ENCODE results near the gene TEX38.
"Not testable (repeated sequence)": the region's sequence is repeated elsewhere in the genome, so short reads cannot be mapped to it uniquely, and the experiment has no call there.

Gene TEX38

DNA sequence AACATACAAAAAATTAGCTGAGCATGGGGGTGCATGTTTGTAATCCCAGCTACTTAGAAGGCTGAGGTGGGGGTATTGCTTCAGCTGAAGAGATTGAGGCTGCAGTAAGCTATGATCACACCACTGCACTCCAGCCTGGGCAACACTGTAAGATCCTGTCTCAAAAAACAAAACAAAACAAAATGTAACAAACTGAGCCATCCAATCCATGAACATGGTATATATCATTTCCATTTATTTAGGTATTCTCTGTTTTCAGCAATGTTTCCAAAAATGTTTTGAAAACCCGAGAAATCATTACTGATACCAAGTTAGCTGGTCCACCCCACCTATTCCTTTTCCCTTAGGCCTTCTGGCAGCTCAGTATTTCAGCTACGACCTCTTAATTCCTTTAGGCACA, 21.9 kb upstream of the TEX38 start:
- no peak for ATAC-seq
- TF ChIP-seq ZNF70 (CRISPR knock-in tag; IDR thresholded peaks at IDR 0.05) (no peak), ZNF565 (CRISPR knock-in tag; conservative IDR thresholded peaks at IDR 0.05; ENCODE audit: low read depth) (no peak), ARNTL (CRISPR knock-in tag; IDR thresholded peaks at IDR 0.05; ENCODE audit: borderline replicate concordance, low read depth) (no peak), ZNF8 (CRISPR knock-in tag; IDR thresholded peaks at IDR 0.05) (no peak), ZFP30 (CRISPR knock-in tag; IDR thresholded peaks at IDR 0.05) (no peak), ZC3H10 (CRISPR knock-in tag; IDR thresholded peaks at IDR 0.05) (no peak)
- TF ChIP-seq, protein P1, sequence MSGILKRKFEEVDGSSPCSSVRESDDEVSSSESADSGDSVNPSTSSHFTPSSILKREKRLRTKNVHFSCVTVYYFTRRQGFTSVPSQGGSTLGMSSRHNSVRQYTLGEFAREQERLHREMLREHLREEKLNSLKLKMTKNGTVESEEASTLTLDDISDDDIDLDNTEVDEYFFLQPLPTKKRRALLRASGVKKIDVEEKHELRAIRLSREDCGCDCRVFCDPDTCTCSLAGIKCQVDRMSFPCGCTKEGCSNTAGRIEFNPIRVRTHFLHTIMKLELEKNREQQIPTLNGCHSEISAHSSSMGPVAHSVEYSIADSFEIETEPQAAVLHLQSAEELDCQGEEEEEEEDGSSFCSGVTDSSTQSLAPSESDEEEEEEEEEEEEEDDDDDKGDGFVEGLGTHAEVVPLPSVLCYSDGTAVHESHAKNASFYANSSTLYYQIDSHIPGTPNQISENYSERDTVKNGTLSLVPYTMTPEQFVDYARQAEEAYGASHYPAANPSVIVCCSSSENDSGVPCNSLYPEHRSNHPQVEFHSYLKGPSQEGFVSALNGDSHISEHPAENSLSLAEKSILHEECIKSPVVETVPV (CRISPR knock-in tag; IDR thresholded peaks at IDR 0.05), result no peak

DNA sequence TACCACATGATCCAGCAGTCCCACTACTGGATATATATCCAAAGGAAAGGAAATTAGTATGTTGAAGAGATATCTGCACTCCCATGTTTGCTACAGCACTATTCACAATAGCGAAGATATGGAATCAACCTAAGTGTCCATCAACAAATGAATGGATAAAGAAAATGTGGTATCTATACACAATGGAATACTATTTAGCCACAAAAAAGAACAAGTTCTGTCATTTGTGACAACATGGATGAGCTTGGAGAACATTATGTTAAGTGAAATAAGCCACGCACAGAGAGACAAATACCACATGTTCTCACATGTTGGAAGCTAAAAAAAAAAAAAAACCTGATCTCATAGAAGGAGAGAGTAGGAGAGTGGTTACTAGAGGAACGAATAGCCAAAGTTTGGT, 21.2 kb upstream of the TEX38 start:
- no peak for ATAC-seq
- TF ChIP-seq OSR1 (CRISPR knock-in tag; IDR thresholded peaks at IDR 0.05), result no peak
- TF ChIP-seq ZFP3 (CRISPR knock-in tag; IDR thresholded peaks at IDR 0.05), result no peak
- TF ChIP-seq ISL1 (CRISPR knock-in tag; IDR thresholded peaks at IDR 0.05), result no peak
- TF ChIP-seq ZNF565 (CRISPR knock-in tag; conservative IDR thresholded peaks at IDR 0.05; ENCODE audit: low read depth), result no peak
- TF ChIP-seq, protein P2, sequence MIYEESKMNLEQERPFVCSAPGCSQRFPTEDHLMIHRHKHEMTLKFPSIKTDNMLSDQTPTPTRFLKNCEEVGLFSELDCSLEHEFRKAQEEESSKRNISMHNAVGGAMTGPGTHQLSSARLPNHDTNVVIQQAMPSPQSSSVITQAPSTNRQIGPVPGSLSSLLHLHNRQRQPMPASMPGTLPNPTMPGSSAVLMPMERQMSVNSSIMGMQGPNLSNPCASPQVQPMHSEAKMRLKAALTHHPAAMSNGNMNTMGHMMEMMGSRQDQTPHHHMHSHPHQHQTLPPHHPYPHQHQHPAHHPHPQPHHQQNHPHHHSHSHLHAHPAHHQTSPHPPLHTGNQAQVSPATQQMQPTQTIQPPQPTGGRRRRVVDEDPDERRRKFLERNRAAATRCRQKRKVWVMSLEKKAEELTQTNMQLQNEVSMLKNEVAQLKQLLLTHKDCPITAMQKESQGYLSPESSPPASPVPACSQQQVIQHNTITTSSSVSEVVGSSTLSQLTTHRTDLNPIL (CRISPR knock-in tag; IDR thresholded peaks at IDR 0.05; ENCODE audit: low read depth), result no peak
- TF ChIP-seq, protein P3, sequence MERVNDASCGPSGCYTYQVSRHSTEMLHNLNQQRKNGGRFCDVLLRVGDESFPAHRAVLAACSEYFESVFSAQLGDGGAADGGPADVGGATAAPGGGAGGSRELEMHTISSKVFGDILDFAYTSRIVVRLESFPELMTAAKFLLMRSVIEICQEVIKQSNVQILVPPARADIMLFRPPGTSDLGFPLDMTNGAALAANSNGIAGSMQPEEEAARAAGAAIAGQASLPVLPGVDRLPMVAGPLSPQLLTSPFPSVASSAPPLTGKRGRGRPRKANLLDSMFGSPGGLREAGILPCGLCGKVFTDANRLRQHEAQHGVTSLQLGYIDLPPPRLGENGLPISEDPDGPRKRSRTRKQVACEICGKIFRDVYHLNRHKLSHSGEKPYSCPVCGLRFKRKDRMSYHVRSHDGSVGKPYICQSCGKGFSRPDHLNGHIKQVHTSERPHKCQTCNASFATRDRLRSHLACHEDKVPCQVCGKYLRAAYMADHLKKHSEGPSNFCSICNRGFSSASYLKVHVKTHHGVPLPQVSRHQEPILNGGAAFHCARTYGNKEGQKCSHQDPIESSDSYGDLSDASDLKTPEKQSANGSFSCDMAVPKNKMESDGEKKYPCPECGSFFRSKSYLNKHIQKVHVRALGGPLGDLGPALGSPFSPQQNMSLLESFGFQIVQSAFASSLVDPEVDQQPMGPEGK (CRISPR knock-in tag; IDR thresholded peaks at IDR 0.05; ENCODE audit: borderline replicate concordance), result no peak
- TF ChIP-seq CSDC2 (CRISPR knock-in tag; IDR thresholded peaks at IDR 0.05), result no peak
- no peak for TF ChIP-seq SNAI2 (CRISPR knock-in tag; IDR thresholded peaks at IDR 0.05)
- no peak for TF ChIP-seq RARB (CRISPR knock-in tag; IDR thresholded peaks at IDR 0.05)
- TF ChIP-seq ZNF70 (CRISPR knock-in tag; IDR thresholded peaks at IDR 0.05), result no peak
- no peak for TF ChIP-seq ARNTL (CRISPR knock-in tag; IDR thresholded peaks at IDR 0.05; ENCODE audit: borderline replicate concordance, low read depth)
- TF ChIP-seq ZC3H10 (CRISPR knock-in tag; IDR thresholded peaks at IDR 0.05), result no peak
- no peak for TF ChIP-seq PPARA (CRISPR knock-in tag; IDR thresholded peaks at IDR 0.05; ENCODE audit: borderline replicate concordance)
- TF ChIP-seq BACH2 (CRISPR knock-in tag; IDR thresholded peaks at IDR 0.05; ENCODE audit: borderline replicate concordance), result no peak
- no peak for TF ChIP-seq ZFP30 (CRISPR knock-in tag; IDR thresholded peaks at IDR 0.05)
- no peak for TF ChIP-seq TOX (CRISPR knock-in tag; IDR thresholded peaks at IDR 0.05; ENCODE audit: borderline replicate concordance)
- TF ChIP-seq ZNF8 (CRISPR knock-in tag; IDR thresholded peaks at IDR 0.05), result no peak

DNA sequence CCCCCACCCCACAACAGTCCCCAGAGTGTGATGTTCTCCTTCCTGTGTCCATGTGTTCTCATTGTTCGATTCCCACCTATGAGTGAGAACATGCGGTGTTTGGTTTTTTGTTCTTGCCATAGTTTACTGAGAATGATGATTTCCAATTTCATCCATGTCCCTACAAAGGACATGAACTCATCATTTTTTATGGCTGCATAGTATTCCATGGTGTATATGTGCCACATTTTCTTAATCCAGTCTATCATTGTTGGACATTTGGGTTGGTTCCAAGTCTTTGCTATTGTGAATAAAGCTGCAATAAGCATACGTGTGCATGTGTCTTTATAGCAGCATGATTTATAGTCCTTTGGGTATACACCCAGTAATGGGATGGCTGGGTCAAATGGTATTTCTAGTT, 20.5 kb upstream of the TEX38 start:
- ATAC-seq, result not testable (repeated sequence)

DNA sequence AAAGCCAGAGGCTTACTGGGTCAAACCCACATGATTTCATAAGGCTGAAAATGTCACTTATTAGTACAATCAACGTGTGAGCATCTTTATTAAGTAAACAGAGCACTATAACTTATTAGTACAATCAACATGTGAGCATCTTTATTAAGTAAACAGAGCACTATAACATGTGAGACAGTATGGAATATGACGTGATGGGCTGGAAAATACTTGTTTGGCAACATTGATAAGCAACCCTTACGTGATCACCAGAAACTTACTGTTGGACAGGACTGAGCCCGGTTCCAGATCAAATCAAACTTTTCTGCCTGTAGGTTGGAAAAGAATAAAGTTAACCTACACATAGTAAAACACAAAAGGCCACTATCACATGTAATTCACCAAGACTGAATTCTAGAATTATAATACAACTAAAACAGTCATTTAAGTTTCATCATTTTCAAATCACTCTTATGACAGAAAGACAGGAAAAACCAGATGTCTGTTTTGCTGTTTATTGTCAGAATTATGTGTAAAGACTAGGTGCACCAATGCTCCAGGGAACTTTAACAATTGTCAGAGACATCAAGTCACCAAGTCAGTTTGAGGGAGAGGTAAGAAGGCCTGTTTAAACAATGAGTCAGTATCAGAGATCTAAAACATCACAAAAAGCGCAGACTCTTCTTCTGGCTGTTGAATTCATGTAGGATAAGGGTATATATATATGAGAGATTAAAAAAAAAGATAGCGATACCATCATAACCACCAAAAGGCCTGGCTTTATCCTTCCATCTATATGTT, 19.1 kb upstream of the TEX38 start:
- no peak for ATAC-seq
- no peak for TF ChIP-seq OSR1 (CRISPR knock-in tag; IDR thresholded peaks at IDR 0.05)
- TF ChIP-seq ESRRG (CRISPR knock-in tag; IDR thresholded peaks at IDR 0.05), result no peak
- TF ChIP-seq CSDC2 (CRISPR knock-in tag; IDR thresholded peaks at IDR 0.05), result no peak
- TF ChIP-seq, protein P1 (CRISPR knock-in tag; IDR thresholded peaks at IDR 0.05), result no peak
- TF ChIP-seq PPARA (CRISPR knock-in tag; IDR thresholded peaks at IDR 0.05; ENCODE audit: borderline replicate concordance), result no peak
- no peak for TF ChIP-seq ZNF70 (CRISPR knock-in tag; IDR thresholded peaks at IDR 0.05)
- TF ChIP-seq, protein P2 (CRISPR knock-in tag; IDR thresholded peaks at IDR 0.05; ENCODE audit: low read depth), result no peak
- TF ChIP-seq, protein P4, sequence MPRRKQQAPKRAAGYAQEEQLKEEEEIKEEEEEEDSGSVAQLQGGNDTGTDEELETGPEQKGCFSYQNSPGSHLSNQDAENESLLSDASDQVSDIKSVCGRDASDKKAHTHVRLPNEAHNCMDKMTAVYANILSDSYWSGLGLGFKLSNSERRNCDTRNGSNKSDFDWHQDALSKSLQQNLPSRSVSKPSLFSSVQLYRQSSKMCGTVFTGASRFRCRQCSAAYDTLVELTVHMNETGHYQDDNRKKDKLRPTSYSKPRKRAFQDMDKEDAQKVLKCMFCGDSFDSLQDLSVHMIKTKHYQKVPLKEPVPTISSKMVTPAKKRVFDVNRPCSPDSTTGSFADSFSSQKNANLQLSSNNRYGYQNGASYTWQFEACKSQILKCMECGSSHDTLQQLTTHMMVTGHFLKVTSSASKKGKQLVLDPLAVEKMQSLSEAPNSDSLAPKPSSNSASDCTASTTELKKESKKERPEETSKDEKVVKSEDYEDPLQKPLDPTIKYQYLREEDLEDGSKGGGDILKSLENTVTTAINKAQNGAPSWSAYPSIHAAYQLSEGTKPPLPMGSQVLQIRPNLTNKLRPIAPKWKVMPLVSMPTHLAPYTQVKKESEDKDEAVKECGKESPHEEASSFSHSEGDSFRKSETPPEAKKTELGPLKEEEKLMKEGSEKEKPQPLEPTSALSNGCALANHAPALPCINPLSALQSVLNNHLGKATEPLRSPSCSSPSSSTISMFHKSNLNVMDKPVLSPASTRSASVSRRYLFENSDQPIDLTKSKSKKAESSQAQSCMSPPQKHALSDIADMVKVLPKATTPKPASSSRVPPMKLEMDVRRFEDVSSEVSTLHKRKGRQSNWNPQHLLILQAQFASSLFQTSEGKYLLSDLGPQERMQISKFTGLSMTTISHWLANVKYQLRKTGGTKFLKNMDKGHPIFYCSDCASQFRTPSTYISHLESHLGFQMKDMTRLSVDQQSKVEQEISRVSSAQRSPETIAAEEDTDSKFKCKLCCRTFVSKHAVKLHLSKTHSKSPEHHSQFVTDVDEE (CRISPR knock-in tag; IDR thresholded peaks at IDR 0.05), result no peak
- no peak for TF ChIP-seq ZFP30 (CRISPR knock-in tag; IDR thresholded peaks at IDR 0.05)
- TF ChIP-seq SNAI2 (CRISPR knock-in tag; IDR thresholded peaks at IDR 0.05), result no peak
- TF ChIP-seq ISL1 (CRISPR knock-in tag; IDR thresholded peaks at IDR 0.05), result no peak
- no peak for TF ChIP-seq GLIS3 (CRISPR knock-in tag; IDR thresholded peaks at IDR 0.05)
- TF ChIP-seq ZC3H10 (CRISPR knock-in tag; IDR thresholded peaks at IDR 0.05), result no peak
- no peak for TF ChIP-seq ZNF8 (CRISPR knock-in tag; IDR thresholded peaks at IDR 0.05)

Data from SK-N-SH treated with all-trans-retinoic acid at 6 μM for 48 hours (cell line).